ENCODE data around the gene SMG5. TPM values are rescaled to one million over a fixed set of nuclear protein-coding genes. Genes with fewer than 3 reads are reported as not detected.

Gene SMG5
- total RNA-seq, 1 experiment from 2014 or later = 103 TPM

- Histone ChIP-seq H3K79me1 (ENCODE audit: insufficient read depth, low read depth, low read length, poor library complexity, severe bottlenecking) (no peaks in the 10 kb centered on the region), H3K4ac (ENCODE audit: low read depth, low read length) (no peak overlapping the region), H3K23ac (ENCODE audit: insufficient read length, low read depth, low read length) (no peak overlapping the region), H3K4me1 (ENCODE audit: insufficient read depth, low read length) (no peaks in the 10 kb centered on the region), H4K91ac (ENCODE audit: insufficient read length, low read depth, low read length) (no peak overlapping the region), H3T11ph (ENCODE audit: low read length) (no peak overlapping the region), H3K56ac (ENCODE audit: insufficient read length, low read depth, low read length) (no peak overlapping the region), H2BK12ac (ENCODE audit: insufficient read length, low read depth, low read length) (no peak overlapping the region), H2AK5ac (ENCODE audit: insufficient read length, low read length) (no peak overlapping the region), H3K9ac (ENCODE audit: extremely low read depth, insufficient read length, low read length) (no peak overlapping the region), H3K27ac (ENCODE audit: insufficient read length, low read depth, low read length) (no peak overlapping the region), H3K4me2 (ENCODE audit: insufficient read depth, insufficient read length, low read length) (no peak overlapping the region), H2AFZ (ENCODE audit: low read length) (no peak overlapping the region), H2BK20ac (ENCODE audit: low read depth, low read length, poor library complexity, severe bottlenecking) (no peak overlapping the region), H2BK5ac (ENCODE audit: insufficient read length, low read length) (no peak overlapping the region), H3K9me3 (ENCODE audit: control insufficient read depth, low read depth, low read length) (no peaks in the 10 kb centered on the region), H2BK15ac (ENCODE audit: low read depth, low read length) (no peak overlapping the region), H3K27me3 (ENCODE audit: insufficient read depth, low read length) (no peaks in the 10 kb centered on the region), H3K14ac (ENCODE audit: insufficient read depth, low read length) (no peak overlapping the region), H3K23me2 (ENCODE audit: insufficient read length, low read depth, low read length, poor library complexity, severe bottlenecking) (no peaks in the 10 kb centered on the region), H4K8ac (replicated peaks; ENCODE audit: insufficient read length, low read depth, low read length) (no peak overlapping the region), H3K79me2 (ENCODE audit: insufficient read depth, low read length) (no peaks in the 10 kb centered on the region), H3K18ac (ENCODE audit: insufficient read length, low read depth, low read length) (no peak overlapping the region), H4K5ac (ENCODE audit: insufficient read length, low read depth, low read length) (no peak overlapping the region), H2BK120ac (ENCODE audit: low read depth, low read length, poor library complexity, severe bottlenecking) (no peak overlapping the region), H4K20me1 (ENCODE audit: control insufficient read depth, insufficient read depth, insufficient read length) (no peaks in the 10 kb centered on the region)
- H3K36me3 Mint-ChIP-seq (ENCODE audit: insufficient read depth in 1 of 3, low read depth in 3 of 3) = peaks cover 24 to 57% (median 54%) of the 10 kb centered on the region in 3 experiments; a peak in 6 of 7 replicates
- H3K4me1 Mint-ChIP-seq = peaks cover 0 to 2% of the 10 kb centered on the region in 2 experiments; a peak in 2 of 4 replicates
- H3K27ac Mint-ChIP-seq = no peak overlapping the region
- H3K9me3 Mint-ChIP-seq = no peaks in the 10 kb centered on the region
- WGBS (ENCODE audit: extremely low coverage, insufficient read length, low lambda C conversion rate) = no CpG with 5 or more reads among the region's 5 CpGs
- TF ChIP-seq CTCF (conservative IDR thresholded peaks at IDR 0.05) = no peak
- no peak overlapping the region for H3K4me3 Mint-ChIP-seq
- H3K27me3 Mint-ChIP-seq (ENCODE audit: low read depth) = no peaks in the 10 kb centered on the region
- DNase-seq = no peak
These were observed 44.4 kb downstream of the SMG5 start for GRCh38 chr1:156238248-156238647.
